CD4-positive, alpha-beta T cell (primary cell): ENCODE results near the gene IL3. TPM values are rescaled to one million over a fixed set of nuclear protein-coding genes. Genes with fewer than 3 reads are reported as not detected.
A peak's percentile ranks its signal among the peaks of the same experiment; 100 is the strongest.

Source experiments
- ATAC-seq: fragments of 200-7000 bp; cut with Tn5 transposase; one replicate; pipeline ENCODE4 v1.10.0; 2022; ENCODE audit warnings: mild to moderate bottlenecking; ENCODE audit not compliant: poor library complexity
- CTCF ChIA-PET: fragments of 350-600 bp; sonication (Branson Sonifier 250); formaldehyde crosslinking; loops from one replicate; lab custom pipeline; 2021; ENCODE audit warnings: antibody characterized with exemption, inconsistent platforms; lab: Charles Lee
- POLR2A ChIA-PET: fragments of 350-600 bp; sonication (Branson Sonifier 250); formaldehyde crosslinking; loops from one replicate; lab custom pipeline; 2021; ENCODE audit warnings: antibody characterized with exemption, inconsistent platforms; lab: Charles Lee
- DNase-seq, 14 experiments: peaks; one replicate each; pipeline ENCODE4 v3.0.0-alpha.2; 2013 to 2020; ENCODE audit warnings: mixed read lengths in 2 of 14
- H3K27ac ChIP-seq, 2 donors: one replicate each; pipeline versions ENCODE4 v1.5.1 to v1.7.0; 2013; ENCODE audit warnings: low read length in 2 of 2, low read depth in 1 of 2, mild to moderate bottlenecking in 1 of 2
- H3K27me3 ChIP-seq, 2 experiments: 1 replicate in 1 of 2; 2 replicates in 1 of 2; pipeline versions ENCODE4 v1.6.1 to v1.7.0; 2013; ENCODE audit warnings: low read length in 2 of 2, control low read depth in 1 of 2, mild to moderate bottlenecking in 1 of 2, moderate library complexity in 1 of 2; ENCODE audit not compliant: insufficient read depth in 2 of 2, control insufficient read depth in 1 of 2
- H3K36me3 ChIP-seq: one replicate; pipeline ENCODE4 v1.6.1; 2013; ENCODE audit warnings: low read length, control low read depth; ENCODE audit not compliant: insufficient read depth
- H3K4me1 ChIP-seq: one replicate; pipeline ENCODE4 v1.6.1; 2013; ENCODE audit warnings: low read length, control low read depth; ENCODE audit not compliant: insufficient read depth
- H3K4me3 ChIP-seq: one replicate; pipeline ENCODE4 v1.5.1; 2013; ENCODE audit warnings: mild to moderate bottlenecking, low read length, moderate library complexity
- H3K9me3 ChIP-seq, 2 experiments: 1 replicate in 1 of 2; 2 replicates in 1 of 2; pipeline versions ENCODE4 v1.6.1 to v1.7.0; 2013; ENCODE audit warnings: low read length in 2 of 2, mild to moderate bottlenecking in 2 of 2, control low read depth in 1 of 2, moderate library complexity in 1 of 2; ENCODE audit not compliant: control insufficient read depth in 1 of 2, insufficient read depth in 1 of 2
- H3K27ac Mint-ChIP-seq: one replicate; pipeline ENCODE4 v1.8.0; 2020; ENCODE audit warnings: mixed read lengths
- H3K27me3 Mint-ChIP-seq: one replicate; pipeline ENCODE4 v1.8.0; 2021; ENCODE audit warnings: mixed read lengths
- H3K36me3 Mint-ChIP-seq: one replicate; pipeline ENCODE4 v1.8.0; 2021; ENCODE audit warnings: low read depth, mixed read lengths
- H3K4me1 Mint-ChIP-seq: one replicate; pipeline ENCODE4 v1.8.0; 2021; ENCODE audit warnings: low read depth, mixed read lengths
- H3K4me3 Mint-ChIP-seq: one replicate; pipeline ENCODE4 v1.8.0; 2020; ENCODE audit warnings: mild to moderate bottlenecking, mixed read lengths
- H3K9me3 Mint-ChIP-seq: one replicate; pipeline ENCODE4 v1.8.0; 2020; ENCODE audit warnings: mixed read lengths
- intact Hi-C, 2 experiments: fragments of 100-400 bp; cut with DNase I in 1 of 2; cut with micrococcal nuclease in 1 of 2; formaldehyde crosslinking; loops; one replicate each; pipeline versions ENCODE4 v1.15.1 to v1.9.0; 2023 to 2025; cut with DNase I, micrococcal nuclease
- total RNA-seq, 174 experiments: library from RNA in 2 of 174; stranded (reverse) in 2 of 174; gene quantifications; one replicate each; pipeline ENCODE4 v1.2.3 and lab custom pipeline; 2021 to 2026
- TF ChIP-seq, protein P1 (sequence below): fragments of 200-600 bp; IDR thresholded peaks from one replicate; pipeline ENCODE4 v1.8.0; 2022; ENCODE audit warnings: antibody characterized with exemption, mild to moderate bottlenecking

The IL3 gene
- total RNA-seq, 2 experiments from 2014 or later = not detected

DNA sequence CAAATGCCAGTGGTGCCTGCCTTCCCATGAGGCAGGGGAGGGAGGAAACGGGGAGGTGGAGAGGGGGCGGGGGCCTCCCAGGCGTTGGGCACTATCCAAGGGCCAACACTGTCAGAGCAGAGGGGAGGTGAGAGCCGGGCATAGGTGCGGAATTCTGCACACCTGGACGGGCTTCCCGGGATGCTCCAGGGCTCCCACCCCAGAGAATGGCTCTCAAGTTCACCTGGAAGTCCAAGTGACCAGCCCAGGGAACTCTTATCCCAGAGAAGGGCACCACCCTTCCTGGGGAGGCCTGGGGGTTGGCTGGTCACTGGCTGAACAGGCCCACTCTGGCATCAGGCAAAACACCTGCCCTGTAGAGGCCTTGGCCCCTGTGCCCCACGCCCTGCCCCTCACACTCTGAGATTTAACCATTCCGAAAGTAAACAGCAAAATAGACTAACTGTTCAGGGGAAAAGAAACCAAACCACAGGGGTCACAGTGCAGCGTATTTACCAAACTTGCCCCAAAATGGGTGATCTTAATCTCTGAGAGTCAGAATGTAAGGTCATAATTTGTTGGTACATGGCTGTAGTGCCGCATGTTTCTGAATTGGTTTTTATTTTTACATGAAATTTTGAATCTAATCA lies 15.9 kb downstream of the IL3 start:
- no peaks in the 10 kb centered on the region for H3K36me3 Mint-ChIP-seq
- Histone ChIP-seq H3K9me3 (no peaks in the 10 kb centered on the region), H3K36me3 (no peaks in the 10 kb centered on the region), H3K4me1 (peaks cover 55% of the 10 kb centered on the region), H3K27me3 (no peaks in the 10 kb centered on the region), H3K4me3 (no peak overlapping the region), H3K27ac (no peak overlapping the region)
- POLR2A ChIA-PET = no interaction called here
- H3K4me1 Mint-ChIP-seq = peaks cover 14% of the 10 kb centered on the region
- TF ChIP-seq, protein P1, sequence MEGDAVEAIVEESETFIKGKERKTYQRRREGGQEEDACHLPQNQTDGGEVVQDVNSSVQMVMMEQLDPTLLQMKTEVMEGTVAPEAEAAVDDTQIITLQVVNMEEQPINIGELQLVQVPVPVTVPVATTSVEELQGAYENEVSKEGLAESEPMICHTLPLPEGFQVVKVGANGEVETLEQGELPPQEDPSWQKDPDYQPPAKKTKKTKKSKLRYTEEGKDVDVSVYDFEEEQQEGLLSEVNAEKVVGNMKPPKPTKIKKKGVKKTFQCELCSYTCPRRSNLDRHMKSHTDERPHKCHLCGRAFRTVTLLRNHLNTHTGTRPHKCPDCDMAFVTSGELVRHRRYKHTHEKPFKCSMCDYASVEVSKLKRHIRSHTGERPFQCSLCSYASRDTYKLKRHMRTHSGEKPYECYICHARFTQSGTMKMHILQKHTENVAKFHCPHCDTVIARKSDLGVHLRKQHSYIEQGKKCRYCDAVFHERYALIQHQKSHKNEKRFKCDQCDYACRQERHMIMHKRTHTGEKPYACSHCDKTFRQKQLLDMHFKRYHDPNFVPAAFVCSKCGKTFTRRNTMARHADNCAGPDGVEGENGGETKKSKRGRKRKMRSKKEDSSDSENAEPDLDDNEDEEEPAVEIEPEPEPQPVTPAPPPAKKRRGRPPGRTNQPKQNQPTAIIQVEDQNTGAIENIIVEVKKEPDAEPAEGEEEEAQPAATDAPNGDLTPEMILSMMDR = no peak
- no peak overlapping the region for H3K4me3 Mint-ChIP-seq
- CTCF ChIA-PET = no interaction called here
- H3K27ac Mint-ChIP-seq = no peak overlapping the region
- ATAC-seq (no peak), DNase-seq (peak in 1 of 14 experiments; percentile 29)
- no peaks in the 10 kb centered on the region for H3K27me3 Mint-ChIP-seq
- intact Hi-C loops = no loop called here
- no peaks in the 10 kb centered on the region for H3K9me3 Mint-ChIP-seq

DNA sequence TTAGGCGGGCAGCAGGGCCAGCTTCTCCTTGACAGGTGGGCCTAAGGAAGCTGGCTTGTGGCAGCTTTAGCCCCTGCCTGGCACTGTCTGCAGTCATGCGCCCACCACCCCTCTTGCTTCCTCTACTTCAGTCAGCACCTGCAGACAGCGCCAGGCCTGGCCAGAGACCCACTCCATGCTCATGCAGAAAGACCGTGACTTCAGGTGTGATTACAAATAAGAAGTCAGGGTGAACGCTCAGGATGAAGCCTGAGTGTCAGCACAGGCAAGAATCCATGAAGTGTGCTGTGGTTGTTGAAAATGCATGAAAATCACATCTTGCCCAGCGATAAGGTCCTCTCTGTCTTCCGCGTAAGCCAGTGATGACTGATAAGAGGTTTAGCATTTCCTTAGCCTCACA lies 16.5 kb downstream of the IL3 start:
- no peak for ATAC-seq
- H3K4me1 ChIP-seq = peaks cover 59% of the 10 kb centered on the region
- Mint-ChIP-seq H3K27ac (no peak overlapping the region), H3K4me1 (peaks cover 21% of the 10 kb centered on the region), H3K36me3 (no peaks in the 10 kb centered on the region), H3K9me3 (no peaks in the 10 kb centered on the region), H3K27me3 (no peaks in the 10 kb centered on the region), H3K4me3 (no peak overlapping the region)
- intact Hi-C loops = no loop called here
- H3K27ac ChIP-seq = no peak overlapping the region
- H3K36me3 ChIP-seq = no peaks in the 10 kb centered on the region
- TF ChIP-seq, protein P1 = no peak
- no peaks in the 10 kb centered on the region for H3K9me3 ChIP-seq
- POLR2A ChIA-PET = no interaction called here
- DNase-seq = no peak
- H3K27me3 ChIP-seq = no peaks in the 10 kb centered on the region
- CTCF ChIA-PET = no interaction called here
- H3K4me3 ChIP-seq = no peak overlapping the region

DNA sequence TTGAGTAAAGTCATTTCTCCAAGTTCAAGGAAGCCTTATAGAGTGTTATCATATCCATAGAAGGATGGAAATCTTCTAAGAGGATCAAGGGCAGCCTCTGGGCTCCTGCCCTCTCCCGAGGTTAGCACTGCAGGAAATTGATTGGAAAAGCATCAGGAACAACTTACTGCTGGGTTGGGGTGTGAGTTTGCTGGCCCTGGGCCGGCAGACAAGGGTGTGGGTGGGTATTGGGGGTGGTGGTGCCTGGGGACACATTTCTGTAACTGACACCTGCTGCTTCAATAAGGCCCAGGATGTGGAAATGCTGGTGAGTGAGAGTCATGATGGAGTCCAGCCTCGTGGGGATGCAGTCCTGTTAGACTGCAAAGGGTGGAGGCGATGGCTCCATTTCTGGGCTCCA lies 18.6 kb downstream of the IL3 start:
- H3K4me3 Mint-ChIP-seq = no peak overlapping the region
- intact Hi-C loops = no loop called here
- no peak for ATAC-seq
- no peaks in the 10 kb centered on the region for H3K27me3 Mint-ChIP-seq
- H3K27ac ChIP-seq = no peak overlapping the region
- no peaks in the 10 kb centered on the region for H3K9me3 Mint-ChIP-seq
- H3K4me1 Mint-ChIP-seq = peaks cover 36% of the 10 kb centered on the region
- peaks cover 61% of the 10 kb centered on the region for H3K4me1 ChIP-seq
- H3K36me3 Mint-ChIP-seq = no peaks in the 10 kb centered on the region
- ChIA-PET POLR2A (no interaction called here), CTCF (no interaction called here)
- no peaks in the 10 kb centered on the region for H3K9me3 ChIP-seq
- H3K36me3 ChIP-seq = no peaks in the 10 kb centered on the region
- DNase-seq = no peak
- no peaks in the 10 kb centered on the region for H3K27me3 ChIP-seq
- TF ChIP-seq, protein P1 = no peak
- no peak overlapping the region for H3K4me3 ChIP-seq
- no peak overlapping the region for H3K27ac Mint-ChIP-seq
